Kasumi-1 (cell line): Measurements from ENCODE around the gene SLC5A10.
"Not testable (repeated sequence)": the region's sequence is repeated elsewhere in the genome, so short reads cannot be mapped to it uniquely, and the experiment has no call there.

Experiments
- DNase-seq, 2 experiments: peaks; one replicate each; lab custom pipeline; 2025; lab: John Stamatoyannopoulos, UW

Gene SLC5A10

DNA sequence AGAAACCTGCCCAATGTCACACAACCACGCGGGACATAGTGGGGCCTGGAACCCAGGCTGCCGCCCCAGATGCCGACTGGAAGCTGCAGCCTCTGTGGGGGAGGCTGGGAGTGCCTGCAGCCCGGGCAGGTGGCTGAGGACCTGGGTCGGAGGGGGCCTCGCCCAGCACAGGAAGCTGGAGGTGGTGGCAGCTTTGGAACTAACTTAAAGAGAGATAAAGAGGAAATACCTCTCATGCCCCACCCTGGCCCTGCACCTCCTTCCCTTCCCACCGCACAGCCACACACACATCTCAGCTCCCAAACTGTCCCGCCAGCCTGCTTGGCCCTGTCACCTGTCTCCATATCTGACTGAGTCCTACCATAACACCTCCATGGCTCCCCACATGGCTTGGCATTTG lies 88.4 kb downstream of the SLC5A10 start:
- not testable (repeated sequence) for DNase-seq

DNA sequence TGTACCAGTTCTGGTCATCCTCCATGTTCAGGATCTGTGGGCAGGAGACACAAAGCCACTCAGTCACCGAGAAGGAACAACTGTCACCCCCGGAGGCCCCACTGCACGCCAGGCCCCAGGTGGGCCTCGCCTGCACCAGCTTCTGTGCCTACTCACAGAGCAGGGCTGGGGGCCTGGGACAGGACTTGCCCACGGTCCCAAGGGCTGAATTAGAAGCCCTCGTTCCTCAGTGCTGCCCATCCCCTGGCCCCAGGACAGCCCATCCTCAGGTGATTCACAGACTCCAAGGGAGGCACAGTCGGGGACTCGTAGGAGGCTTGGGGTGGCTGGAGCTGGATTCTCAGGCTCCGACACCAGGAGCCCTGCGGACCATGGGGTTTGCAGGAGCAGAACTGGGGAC lies 89.9 kb downstream of the SLC5A10 start:
- DNase-seq, result not testable (repeated sequence)

DNA sequence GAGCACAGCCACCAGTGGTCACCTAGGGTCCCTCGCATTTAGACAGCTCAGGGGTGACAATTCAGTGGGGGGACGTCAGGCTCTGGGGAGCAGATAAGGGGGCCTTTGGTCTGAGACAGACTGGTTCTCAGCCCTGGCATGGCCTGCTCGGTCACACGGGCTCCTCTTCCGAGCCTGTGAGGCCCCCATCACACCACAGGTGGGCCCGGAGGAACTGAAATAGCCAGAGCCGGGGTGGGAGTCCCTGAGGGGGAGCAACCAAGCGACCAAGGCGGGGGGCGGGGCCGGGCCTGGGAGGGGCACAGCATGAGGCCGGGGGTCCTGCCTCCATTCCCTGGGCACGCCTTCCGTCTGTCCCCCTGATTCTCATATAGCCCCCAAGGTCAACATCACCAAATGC lies 90.4 kb downstream of the SLC5A10 start:
- DNase-seq, result not testable (repeated sequence)

- not testable (repeated sequence) for DNase-seq
These were observed 91.1 kb downstream of the SLC5A10 start for GRCh38 chr17:19043032-19043431.

DNA sequence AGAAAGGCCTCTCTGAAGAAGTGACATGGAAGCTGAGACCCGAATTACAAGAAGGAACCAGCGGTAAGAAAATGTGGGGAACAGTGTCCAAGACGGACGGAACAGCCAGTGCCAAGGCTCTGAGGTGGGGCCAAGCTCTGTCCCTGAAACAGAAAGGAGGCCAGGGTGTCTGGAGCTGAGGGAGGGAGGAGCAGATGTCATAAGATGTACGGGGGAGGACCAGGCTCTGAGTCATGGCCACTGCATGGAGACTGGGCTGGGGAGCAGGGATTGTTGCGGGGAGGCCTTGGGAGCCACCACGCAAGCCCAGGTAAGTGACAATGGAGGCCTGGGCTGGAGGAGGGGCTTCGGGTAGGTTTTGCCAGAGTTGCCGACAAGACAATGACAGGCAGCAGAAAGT lies 92.7 kb downstream of the SLC5A10 start:
- not testable (repeated sequence) for DNase-seq

DNA sequence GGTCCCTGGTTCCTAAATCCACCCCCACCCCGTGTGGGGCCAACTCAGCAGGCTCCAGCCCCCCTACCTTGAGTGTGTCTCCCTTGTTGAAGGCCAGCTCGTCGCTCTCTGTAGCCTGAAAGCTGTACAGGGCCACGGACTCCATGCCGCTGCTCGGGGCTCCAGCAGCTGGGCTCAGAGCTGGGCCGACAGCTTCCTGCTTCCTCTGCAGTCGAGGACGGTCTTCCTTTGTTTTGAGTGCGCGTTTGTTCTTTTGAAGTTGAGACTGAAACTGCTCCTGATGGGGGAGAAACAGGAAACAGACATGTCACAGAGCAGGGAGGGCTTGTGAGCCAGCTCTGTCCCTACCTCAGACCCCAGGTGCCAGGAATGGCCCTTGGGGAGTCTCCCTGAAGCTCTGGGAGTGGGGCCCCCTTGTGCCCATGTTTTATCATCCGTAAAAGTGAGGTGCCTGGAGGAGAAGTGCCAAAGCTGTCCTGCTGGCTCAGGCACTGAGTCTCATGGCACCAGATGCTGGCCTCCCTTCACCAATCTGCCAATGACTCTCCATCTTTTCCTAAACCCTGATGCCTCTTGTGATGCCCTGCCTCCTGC lies 94.9 kb downstream of the SLC5A10 start, which contains the start of gene GRAP:
GRAP (minus strand) TSS at position 176 of the 594 bp plus-strand sequence; CDS start at position 145, 31 bp downstream.
- not testable (repeated sequence) for DNase-seq

DNA sequence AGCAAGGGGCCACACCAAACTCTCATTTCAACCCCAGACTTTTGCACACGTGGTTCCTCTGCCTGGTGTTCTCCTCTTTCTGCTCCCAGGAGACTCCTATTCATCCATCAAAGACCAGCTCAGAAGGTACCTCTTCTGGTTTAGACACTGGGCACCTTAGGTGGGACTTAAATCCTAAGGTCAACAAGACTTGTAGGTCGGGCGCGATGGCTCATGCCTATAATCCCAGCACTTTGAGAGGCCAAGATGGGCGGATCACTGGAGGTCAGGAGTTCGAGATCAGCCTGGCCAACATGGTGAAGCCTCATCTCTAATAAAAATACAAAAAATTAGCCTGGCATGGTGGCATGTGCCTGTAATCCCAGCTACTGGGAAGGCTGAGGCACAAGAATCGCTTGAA lies 95.5 kb downstream of the SLC5A10 start:
- not testable (repeated sequence) for DNase-seq

- DNase-seq, result not testable (repeated sequence)
These were observed 96.9 kb downstream of the SLC5A10 start for GRCh38 chr17:19048826-19049225.

DNA sequence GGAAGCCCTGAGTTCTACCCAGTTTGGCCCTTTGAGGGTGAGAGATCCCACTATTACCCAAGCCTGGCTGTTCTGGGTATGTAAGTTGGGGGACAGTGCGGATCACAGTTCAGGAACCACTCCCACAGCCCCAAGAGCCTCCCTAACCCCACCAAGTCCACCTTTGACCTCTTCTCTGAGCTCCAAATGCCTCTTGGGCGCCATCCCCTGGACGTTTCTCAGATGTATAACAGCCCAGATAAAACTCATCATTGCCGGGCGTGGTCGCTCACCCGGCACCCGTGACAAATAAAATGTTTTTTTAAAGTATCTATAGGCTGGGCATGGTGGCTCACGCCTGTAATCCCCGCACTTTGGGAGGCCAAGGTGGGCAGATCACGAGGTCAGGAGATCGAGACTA lies 103.5 kb downstream of the SLC5A10 start:
- DNase-seq, result not testable (repeated sequence)

DNA sequence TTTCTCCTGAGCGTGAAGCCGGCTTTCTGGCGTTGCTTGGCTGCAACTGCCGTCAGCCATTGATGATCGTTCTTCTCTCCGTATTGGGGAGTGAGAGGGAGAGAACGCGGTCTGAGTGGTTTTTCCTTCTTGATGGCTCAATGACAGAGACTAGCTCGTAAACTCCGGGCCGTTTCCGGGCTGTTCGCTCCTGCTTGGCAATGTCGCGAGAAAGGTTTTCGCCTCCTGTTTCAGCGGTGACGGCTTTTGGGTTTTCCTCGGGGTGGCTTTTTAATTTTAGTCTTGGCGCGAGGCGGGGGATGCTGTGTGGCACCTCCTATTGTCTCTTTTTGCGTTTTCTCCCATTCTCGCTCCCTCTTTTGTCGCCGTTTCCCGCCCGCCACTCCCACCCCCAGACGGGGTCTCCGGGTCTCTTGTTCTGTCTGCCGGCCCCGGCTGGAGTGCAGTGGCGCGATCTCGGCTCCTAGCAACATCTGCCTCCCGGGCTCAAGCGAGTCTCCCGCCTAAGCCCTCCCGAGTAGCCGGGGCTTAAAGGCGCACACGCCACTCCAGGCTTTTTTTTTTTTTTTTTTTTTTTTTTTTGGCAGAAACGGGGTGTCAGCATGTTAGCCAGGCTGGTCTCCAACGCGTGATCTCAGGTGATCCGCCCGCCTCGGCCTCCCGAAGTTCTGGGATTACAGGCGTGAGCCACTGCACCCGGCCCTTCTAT lies 110.2 kb downstream of the SLC5A10 start:
- DNase-seq, result not testable (repeated sequence)

- not testable (repeated sequence) for DNase-seq
These were observed 110.9 kb downstream of the SLC5A10 start for GRCh38 chr17:19062718-19063325.

GRCh38 chr17:19063326-19063956 lies 111.5 kb downstream of the SLC5A10 start:
- DNase-seq, result not testable (repeated sequence)

DNA sequence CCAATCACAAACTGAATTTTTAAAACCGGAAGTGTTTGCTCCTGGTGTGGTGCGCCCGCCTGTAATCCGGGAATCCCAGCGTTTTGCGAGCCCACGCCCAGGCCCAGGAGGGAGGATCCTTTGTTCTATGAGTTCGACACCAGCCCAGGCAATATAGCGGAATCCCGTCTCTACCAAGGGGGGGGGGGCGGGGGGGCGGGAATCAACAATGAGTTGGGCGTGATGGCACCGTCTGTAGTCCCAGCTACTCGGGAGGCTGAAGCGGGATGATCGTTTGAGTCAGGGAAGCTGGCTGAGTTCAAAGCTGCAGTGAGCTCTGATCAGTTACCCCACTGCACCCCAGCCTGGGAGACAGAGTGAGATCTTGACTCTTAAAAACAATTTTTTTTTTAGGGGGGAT lies 112.4 kb downstream of the SLC5A10 start:
- DNase-seq, result not testable (repeated sequence)

GRCh38 chr17:19070318-19071168 lies 118.6 kb downstream of the SLC5A10 start:
- not testable (repeated sequence) for DNase-seq
